Fibroblast of lung (primary cell): Measurements from ENCODE around the gene EFNB2. TPM values are rescaled to one million over a fixed set of nuclear protein-coding genes. Genes with fewer than 3 reads are reported as not detected.

ENCODE experiments used
- DNase-seq, 2 donors: peaks; one replicate each; pipeline versions ENCODE4 v3.0.0 to v3.0.0-alpha.2; 2010; ENCODE audit warnings: low read depth in 2 of 2
- H2AFZ ChIP-seq: 2 replicates; pipeline ENCODE4 v1.5.1; 2012; ENCODE audit warnings: low read length, control low read depth, inconsistent platforms
- H3K27ac ChIP-seq: 2 replicates; pipeline ENCODE4 v1.5.1; 2011; ENCODE audit warnings: low read length, control low read depth; ENCODE audit not compliant: insufficient read depth
- H3K27me3 ChIP-seq: 2 replicates; pipeline ENCODE4 v1.5.1; 2011; ENCODE audit warnings: mild to moderate bottlenecking, low read length; ENCODE audit not compliant: control insufficient read depth, insufficient read depth
- H3K36me3 ChIP-seq: 2 replicates; pipeline ENCODE4 v1.5.1; 2011; ENCODE audit warnings: low read length; ENCODE audit not compliant: control insufficient read depth, insufficient read depth
- H3K4me1 ChIP-seq: 2 replicates; pipeline ENCODE4 v1.5.1; 2011; ENCODE audit warnings: low read length; ENCODE audit not compliant: control insufficient read depth, insufficient read depth; ENCODE audit errors: extremely low read depth
- H3K4me2 ChIP-seq: 2 replicates; pipeline ENCODE4 v1.5.1; 2011; ENCODE audit warnings: low read length, control low read depth; ENCODE audit not compliant: insufficient read depth; ENCODE audit errors: extremely low read depth
- H3K4me3 ChIP-seq, 4 experiments: fragments of 200-600 bp in 1 of 4; sonication (generic) in 1 of 4; replicated peaks in 1 of 4; 2 replicates each; pipeline ENCODE4 v1.5.1; 2011 to 2016; ENCODE audit warnings: low read length in 4 of 4, low read depth in 3 of 4, mild to moderate bottlenecking in 3 of 4, control low read depth in 2 of 4, inconsistent platforms in 1 of 4, mixed read lengths in 1 of 4; ENCODE audit not compliant: insufficient read depth in 1 of 4; ENCODE audit errors: control extremely low read depth in 1 of 4
- H3K79me2 ChIP-seq: 2 replicates; pipeline ENCODE4 v1.5.1; 2012; ENCODE audit warnings: mild to moderate bottlenecking, low read length, inconsistent platforms; ENCODE audit not compliant: control insufficient read depth, insufficient read depth
- H3K9ac ChIP-seq: 2 replicates; pipeline ENCODE4 v1.5.1; 2011; ENCODE audit warnings: mild to moderate bottlenecking, low read length, control low read depth; ENCODE audit not compliant: insufficient read depth
- H3K9me3 ChIP-seq: 2 replicates; pipeline ENCODE4 v1.5.1; 2012; ENCODE audit warnings: low read depth, low read length; ENCODE audit not compliant: control insufficient read depth, insufficient read depth
- H4K20me1 ChIP-seq: 2 replicates; pipeline ENCODE4 v1.5.1; 2011; ENCODE audit warnings: low read length; ENCODE audit not compliant: control insufficient read depth, insufficient read depth; ENCODE audit errors: extremely low read depth
- EZH2 ChIP-seq: IDR thresholded peaks from 2 replicates; pipeline ENCODE4 v1.5.1; 2012; ENCODE audit warnings: low read length, control low read depth, mild to moderate bottlenecking; ENCODE audit errors: missing control alignments
- polyA plus RNA-seq, 2 donors: library from polyadenylated mRNA; depleted of rRNA in 1 of 2; stranded (reverse) in 1 of 2; unstranded in 1 of 2; fragments of >200 nt; gene quantifications; 2 replicates each; pipeline ENCODE4 v1.2.1, GENCODE V29; 2011 to 2012; ENCODE audit warnings: missing spikeins in 1 of 2
- total RNA-seq: library from RNA; depleted of rRNA; stranded (reverse); fragments of >200 nt; gene quantifications from 2 replicates; pipeline ENCODE4 v1.2.1, GENCODE V29; 2014
- TF ChIP-seq, protein P1 (sequence below), 2 donors: IDR thresholded peaks in 1 of 2; conservative IDR thresholded peaks in 1 of 2; 1 replicate in 1 of 2; 2 replicates in 1 of 2; pipeline ENCODE4 v1.5.1; 2011 to 2012; ENCODE audit warnings: low read length in 2 of 2, control low read depth in 1 of 2, inconsistent platforms in 1 of 2, low read depth in 1 of 2, mild to moderate bottlenecking in 1 of 2

Gene EFNB2
- total and polyA plus RNA-seq, 2 donors (not counting 1 experiment from before 2014, with no cell fraction given) = 13.5 to 20.0 TPM

DNA sequence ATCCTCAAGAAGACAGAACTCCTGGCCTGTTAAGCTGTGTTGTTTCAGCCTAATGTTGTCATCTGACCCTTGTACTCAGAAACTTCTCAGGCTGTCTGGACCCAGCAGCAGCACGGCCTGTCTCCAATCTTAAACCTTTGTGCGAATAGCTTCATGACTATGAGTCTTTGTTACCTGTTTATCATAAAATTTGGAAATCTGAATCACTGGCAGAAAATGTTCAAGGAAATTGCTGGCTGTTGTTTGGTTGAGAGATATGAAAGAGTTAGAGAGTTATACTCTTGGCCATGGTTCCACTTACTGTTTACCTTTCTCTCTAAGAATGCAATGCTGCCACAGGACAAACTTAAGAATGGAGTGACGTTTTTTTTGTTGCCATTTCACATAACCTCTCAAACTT, 59.6 kb downstream of the EFNB2 start:
- H3K4me3 ChIP-seq = no peak overlapping the region
- peak in 1 of 2 donors; percentile 23 for DNase-seq
- no peaks in the 10 kb centered on the region for H4K20me1 ChIP-seq
- H2AFZ ChIP-seq = no peak overlapping the region
- peaks cover 2% of the 10 kb centered on the region for H3K4me1 ChIP-seq
- TF ChIP-seq, protein P1, sequence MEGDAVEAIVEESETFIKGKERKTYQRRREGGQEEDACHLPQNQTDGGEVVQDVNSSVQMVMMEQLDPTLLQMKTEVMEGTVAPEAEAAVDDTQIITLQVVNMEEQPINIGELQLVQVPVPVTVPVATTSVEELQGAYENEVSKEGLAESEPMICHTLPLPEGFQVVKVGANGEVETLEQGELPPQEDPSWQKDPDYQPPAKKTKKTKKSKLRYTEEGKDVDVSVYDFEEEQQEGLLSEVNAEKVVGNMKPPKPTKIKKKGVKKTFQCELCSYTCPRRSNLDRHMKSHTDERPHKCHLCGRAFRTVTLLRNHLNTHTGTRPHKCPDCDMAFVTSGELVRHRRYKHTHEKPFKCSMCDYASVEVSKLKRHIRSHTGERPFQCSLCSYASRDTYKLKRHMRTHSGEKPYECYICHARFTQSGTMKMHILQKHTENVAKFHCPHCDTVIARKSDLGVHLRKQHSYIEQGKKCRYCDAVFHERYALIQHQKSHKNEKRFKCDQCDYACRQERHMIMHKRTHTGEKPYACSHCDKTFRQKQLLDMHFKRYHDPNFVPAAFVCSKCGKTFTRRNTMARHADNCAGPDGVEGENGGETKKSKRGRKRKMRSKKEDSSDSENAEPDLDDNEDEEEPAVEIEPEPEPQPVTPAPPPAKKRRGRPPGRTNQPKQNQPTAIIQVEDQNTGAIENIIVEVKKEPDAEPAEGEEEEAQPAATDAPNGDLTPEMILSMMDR (conservative IDR thresholded peaks at IDR 0.05 in 1 of 2, IDR thresholded peaks at IDR 0.05 in 1 of 2; ENCODE audit: low read depth in 1 of 2, low read length in 2 of 2) = no peak
- H3K4me2 ChIP-seq = no peak overlapping the region
- no peaks in the 10 kb centered on the region for H3K27me3 ChIP-seq
- no peak overlapping the region for H3K27ac ChIP-seq
- no peaks in the 10 kb centered on the region for H3K9me3 ChIP-seq
- H3K36me3 ChIP-seq = no peaks in the 10 kb centered on the region
- no peaks in the 10 kb centered on the region for H3K79me2 ChIP-seq
- no peak overlapping the region for H3K9ac ChIP-seq

DNA sequence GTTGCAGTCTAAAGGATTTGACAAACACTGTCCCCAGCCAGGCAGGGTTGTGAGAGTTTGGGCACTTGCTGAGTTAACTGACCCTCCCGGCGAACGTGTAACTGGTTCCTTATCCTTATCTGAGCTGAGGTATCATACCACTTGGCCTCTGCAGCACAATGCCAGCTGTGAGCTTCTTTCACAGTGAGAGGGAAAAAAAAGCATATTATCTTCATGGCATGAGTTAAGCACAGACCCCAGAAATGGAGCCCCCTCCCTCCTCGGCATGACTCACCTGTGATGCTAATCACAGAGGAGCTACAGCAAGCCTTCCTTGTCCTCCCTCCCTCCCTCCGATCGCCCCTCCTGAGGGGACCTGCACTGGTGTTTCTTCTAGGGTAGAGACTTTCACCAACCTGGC, 60.5 kb downstream of the EFNB2 start:
- H3K36me3 ChIP-seq = no peaks in the 10 kb centered on the region
- no peak overlapping the region for H3K4me2 ChIP-seq
- H3K27me3 ChIP-seq = no peaks in the 10 kb centered on the region
- no peaks in the 10 kb centered on the region for H3K9me3 ChIP-seq
- no peak for DNase-seq
- H3K4me1 ChIP-seq = peaks cover 2% of the 10 kb centered on the region
- no peak overlapping the region for H2AFZ ChIP-seq
- H3K4me3 ChIP-seq = no peak overlapping the region
- H3K27ac ChIP-seq = no peak overlapping the region
- no peak overlapping the region for H3K9ac ChIP-seq
- no peak for TF ChIP-seq EZH2
- TF ChIP-seq, protein P1 (conservative IDR thresholded peaks at IDR 0.05 in 1 of 2, IDR thresholded peaks at IDR 0.05 in 1 of 2; ENCODE audit: low read depth in 1 of 2, low read length in 2 of 2) = no peak
- H4K20me1 ChIP-seq = no peaks in the 10 kb centered on the region
- no peaks in the 10 kb centered on the region for H3K79me2 ChIP-seq

DNA sequence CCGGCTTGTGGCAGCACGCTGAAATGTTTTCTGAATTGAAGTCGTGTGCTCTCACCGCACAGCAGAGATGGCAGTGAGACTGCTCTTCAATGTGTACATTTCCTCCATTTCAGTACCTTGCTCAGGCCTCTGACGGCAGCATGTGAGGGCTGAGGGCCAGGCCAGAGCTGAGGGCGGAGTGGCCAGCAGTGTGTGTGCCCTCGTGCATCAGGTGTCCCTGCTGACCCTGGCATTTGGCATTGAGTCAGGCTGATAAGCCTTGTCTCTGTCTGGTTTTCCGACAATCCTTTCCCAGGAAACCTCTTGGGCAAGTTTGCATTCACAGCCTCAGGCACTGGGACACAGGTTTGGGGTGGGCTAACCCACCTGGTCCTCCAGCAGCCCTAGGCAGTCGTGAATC, 62.3 kb downstream of the EFNB2 start:
- Histone ChIP-seq H3K36me3 (no peaks in the 10 kb centered on the region), H2AFZ (no peak overlapping the region), H3K9me3 (no peaks in the 10 kb centered on the region), H3K27me3 (no peaks in the 10 kb centered on the region), H3K4me2 (no peak overlapping the region), H3K27ac (no peak overlapping the region), H4K20me1 (no peaks in the 10 kb centered on the region), H3K4me1 (peaks cover 2% of the 10 kb centered on the region), H3K4me3 (no peak overlapping the region), H3K9ac (no peak overlapping the region), H3K79me2 (no peaks in the 10 kb centered on the region)
- DNase-seq = no peak
- TF ChIP-seq, protein P1 (conservative IDR thresholded peaks at IDR 0.05 in 1 of 2, IDR thresholded peaks at IDR 0.05 in 1 of 2; ENCODE audit: low read depth in 1 of 2, low read length in 2 of 2) = no peak
- no peak for TF ChIP-seq EZH2
